IPS-18c (cell line): ENCODE results near the gene FNDC3B.

Source experiments
- H3K4me3 ChIP-seq: 2 replicates; pipeline ENCODE4 v1.7.0; 2013; ENCODE audit warnings: low read depth, mild to moderate bottlenecking, low read length, moderate library complexity; ENCODE audit not compliant: insufficient read depth
- H3K9me3 ChIP-seq: one replicate; pipeline ENCODE4 v1.6.1; 2013; ENCODE audit warnings: mild to moderate bottlenecking, low read length, moderate library complexity; ENCODE audit not compliant: control insufficient read depth, insufficient read depth

Gene FNDC3B

DNA sequence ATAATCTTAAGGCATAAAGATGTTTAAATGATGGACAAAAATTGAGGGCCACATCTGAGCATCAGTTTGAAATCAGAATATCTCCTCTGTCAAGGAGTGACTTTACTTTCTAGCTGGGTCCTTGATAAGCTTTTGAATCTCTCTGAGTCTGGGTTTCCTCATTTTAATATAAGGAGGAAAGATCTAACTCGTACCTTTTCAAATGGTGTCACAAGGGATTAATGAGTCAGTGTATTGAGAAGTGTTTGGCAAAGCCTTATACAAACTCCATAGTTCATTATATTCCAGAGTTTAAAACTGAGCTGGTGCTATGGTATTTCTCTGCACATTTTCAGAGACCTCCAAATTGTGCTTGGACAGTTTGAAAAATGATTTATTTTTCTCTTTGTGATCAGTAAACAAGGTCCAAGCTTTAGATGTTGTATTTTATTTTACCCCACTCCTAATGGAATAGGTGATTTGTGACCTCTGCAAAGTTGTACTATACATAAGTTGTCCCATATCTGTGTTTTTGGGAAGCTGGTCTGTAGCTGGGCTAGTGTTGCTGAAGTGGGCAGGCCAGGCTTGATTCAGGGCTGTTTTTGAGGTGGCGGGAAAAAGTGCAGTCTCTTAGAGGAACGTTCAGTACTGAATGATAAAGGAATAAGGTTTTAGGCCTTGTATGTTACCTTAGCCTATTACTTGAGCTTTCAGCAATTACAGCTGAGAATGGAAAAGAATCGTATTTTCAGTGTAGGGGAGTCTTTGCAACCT lies 5.6 kb downstream of the FNDC3B start:
- no peak overlapping the region for H3K4me3 ChIP-seq

DNA sequence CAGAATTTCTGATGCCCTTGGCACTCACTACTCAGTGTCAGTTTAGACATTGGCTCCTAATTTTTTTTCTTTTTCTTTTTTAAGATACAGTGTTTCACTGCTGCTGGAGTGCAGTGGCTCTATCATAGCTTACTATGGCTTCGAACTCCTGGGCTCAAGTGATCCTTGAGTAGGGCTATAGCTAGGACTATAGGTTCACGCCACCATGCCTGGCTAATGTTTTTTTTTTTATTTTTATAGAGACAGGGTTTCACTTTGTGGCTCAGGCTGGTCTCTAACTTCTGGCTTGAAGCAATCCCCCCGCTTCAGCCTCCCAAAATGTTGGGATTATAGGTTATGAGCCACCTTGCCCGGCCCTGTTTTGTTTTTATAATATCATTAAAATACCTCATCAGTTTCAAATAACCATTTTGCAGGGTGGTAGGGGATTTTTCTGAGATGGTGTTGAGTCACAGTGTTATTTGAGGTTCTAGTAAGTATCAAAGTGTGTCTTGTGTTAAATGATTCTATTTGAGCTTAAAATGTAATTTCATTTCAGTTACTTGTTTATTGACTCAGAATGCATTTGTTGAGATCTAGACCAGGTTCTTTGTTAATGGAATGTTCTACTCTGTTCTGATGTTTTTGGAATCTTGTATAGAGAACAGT lies 7.0 kb downstream of the FNDC3B start:
- no peak overlapping the region for H3K4me3 ChIP-seq
- no peaks in the 10 kb centered on the region for H3K9me3 ChIP-seq

More for the DNA sequence above, 5.6 kb downstream of the FNDC3B start:
- H3K9me3 ChIP-seq: no peaks in the 10 kb centered on the region

DNA sequence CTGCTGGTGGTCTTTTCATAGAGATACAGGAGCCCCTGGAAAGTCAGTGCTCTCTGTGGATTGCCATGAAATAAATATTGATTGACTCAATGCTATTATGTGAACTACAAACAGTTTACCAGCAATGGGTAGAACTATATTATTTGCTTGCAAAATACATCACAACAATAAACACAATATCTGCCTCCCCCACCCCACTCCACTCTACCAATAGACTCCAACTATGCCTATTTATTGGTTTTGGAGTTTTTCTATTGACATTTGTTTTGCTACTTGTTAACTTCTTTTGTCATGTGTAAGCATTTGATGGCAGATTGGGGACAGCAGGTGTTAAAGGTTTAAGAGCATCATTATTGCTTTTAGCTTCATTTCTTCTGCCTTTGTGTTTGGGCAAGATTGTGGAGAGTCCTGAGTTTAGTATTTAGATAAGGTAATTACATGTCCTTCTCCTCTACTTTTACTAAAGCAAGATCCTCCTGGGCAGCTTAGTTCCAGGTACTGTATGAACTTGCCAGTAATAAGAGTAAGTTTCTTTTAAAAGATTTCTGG lies 8.3 kb downstream of the FNDC3B start:
- H3K9me3 ChIP-seq: no peaks in the 10 kb centered on the region
- no peak overlapping the region for H3K4me3 ChIP-seq

DNA sequence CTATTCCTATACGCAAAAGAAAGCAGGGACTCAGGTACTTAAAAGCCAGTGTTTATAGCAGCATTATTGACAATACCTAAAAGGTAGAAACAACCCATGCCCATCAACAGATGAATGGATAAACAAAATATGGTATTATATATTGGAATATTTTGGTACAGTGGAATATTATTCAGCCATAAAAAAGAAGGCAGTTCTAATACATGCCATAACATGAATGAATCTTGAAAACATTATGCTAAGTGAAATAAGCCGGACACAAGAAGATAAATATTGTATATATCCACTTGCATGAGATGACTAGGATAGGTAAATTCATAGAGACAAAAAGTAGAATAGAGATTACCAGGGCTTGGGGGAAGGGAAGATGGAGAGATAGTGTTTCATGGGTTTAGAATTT lies 9.2 kb downstream of the FNDC3B start:
- no peaks in the 10 kb centered on the region for H3K9me3 ChIP-seq
- no peak overlapping the region for H3K4me3 ChIP-seq

DNA sequence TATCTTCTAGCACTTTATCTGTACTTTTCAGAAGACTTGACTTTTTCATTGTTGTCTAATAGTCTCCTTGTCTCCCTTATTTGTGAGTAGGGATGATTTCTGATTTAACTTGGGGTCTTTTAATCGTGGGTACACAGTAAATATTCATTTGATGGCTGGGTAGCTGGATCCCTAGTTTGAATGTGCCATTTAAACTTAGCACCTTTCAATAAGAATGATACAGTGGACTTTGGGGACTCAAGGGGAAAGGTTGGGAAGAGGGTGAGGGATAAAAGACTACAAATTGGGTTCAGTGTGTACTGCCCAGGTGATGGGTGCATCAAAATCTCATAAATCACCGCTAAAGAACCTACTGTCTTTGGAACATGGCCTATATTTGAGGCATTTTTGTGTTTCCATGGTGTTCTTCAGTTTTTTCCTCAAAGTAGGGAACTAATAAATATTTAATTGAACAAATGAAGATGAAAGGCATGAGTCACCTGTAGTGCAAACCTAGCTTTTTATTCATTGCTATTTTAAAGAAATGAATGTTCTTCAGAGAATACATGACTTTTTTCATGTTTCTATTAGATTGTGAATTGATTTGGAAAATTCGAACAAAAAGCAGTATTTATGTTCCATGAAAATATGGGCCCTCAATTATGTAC lies 12.1 kb downstream of the FNDC3B start:
- Histone ChIP-seq H3K4me3 (no peak overlapping the region), H3K9me3 (no peaks in the 10 kb centered on the region)

DNA sequence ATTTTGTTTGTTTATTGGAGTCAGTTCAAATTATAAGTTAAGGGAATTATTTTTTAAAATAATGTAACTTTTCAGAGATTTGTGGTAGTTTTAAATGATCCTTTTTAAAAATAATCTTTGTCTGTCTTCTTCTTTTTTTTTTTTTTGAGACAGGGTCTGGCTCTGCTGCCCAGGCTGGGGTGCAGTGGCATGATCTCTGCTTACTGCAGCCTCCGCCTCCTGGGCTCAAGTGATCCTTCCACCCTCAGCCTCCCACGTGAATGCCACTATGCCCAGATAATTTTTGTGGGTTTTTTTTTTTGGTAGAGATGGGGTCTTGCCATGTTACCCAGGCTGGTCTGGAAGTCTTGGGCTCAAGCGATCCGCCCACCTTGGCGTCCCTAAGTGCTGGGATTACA lies 12.6 kb downstream of the FNDC3B start:
- Histone ChIP-seq H3K9me3 (no peaks in the 10 kb centered on the region), H3K4me3 (no peak overlapping the region)

DNA sequence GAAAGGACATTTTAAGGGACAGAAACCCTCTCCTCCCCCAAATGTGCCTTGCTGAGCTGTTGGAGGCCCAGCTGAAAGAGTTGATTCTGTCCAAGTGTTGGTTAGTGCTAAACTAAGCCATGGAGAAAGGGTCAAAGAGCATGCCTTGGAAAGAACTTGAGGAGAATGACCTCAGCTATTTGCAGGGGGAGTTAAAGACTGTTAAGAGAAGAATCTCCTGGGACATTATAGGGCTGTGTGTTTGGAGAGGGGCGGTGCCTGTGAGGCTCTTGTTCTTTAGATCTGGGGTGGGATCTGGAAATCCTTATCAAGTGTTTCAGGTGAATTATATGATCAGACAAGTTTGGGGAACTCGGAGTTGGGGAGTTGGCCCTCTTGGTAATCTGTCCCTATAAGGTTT lies 13.0 kb downstream of the FNDC3B start:
- Histone ChIP-seq H3K4me3 (no peak overlapping the region), H3K9me3 (no peaks in the 10 kb centered on the region)

DNA sequence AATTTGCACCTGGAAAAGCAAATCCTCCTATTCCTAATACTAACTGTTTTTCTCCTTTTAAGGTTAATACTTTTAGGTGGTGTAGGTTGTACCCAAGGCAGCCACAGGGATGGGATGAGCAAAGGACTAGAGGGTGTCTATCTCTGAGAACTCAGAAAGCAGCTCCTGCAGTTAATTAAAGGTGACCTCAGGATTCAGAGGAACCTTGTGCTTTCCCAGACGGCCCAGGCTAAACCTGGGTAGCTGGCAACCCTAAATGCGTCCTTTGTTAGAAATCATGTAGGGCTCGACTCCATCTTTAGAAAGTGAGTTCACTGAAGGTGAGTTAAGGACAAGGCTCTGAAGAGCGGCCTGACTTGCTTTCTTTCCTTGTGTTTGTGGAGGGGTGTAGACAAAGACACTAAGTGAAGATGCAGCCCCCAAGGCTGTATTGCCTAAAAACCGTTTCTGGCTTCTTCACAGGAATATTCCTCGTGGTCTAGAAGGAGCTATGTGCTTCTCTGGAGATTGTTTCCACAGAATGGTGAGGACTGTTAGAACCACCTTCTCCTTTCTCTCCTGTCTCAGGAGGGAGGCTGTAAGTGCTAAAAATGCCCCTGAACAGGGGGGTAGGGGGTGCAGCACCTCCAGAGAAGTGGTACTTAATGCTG lies 14.9 kb downstream of the FNDC3B start:
- no peak overlapping the region for H3K4me3 ChIP-seq

DNA sequence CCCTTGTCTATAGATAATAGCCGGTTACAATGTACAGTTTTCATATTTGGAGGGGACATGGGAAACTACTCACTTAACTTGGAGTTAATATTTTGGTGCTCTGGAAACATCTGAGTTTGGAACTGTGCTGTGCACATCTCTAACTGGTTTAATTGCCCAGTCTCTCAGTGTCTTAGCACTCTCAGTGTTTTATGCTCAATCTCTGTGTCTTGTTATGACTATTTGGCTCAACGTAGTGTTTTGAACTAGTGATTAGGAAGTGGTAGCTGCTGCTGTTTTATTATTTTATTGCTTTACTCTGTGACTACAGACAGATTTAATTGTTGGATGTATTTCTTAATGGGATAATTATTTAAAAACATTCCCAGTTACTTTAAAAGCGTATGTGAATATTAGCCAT lies 17.0 kb downstream of the FNDC3B start:
- Histone ChIP-seq H3K4me3 (no peak overlapping the region), H3K9me3 (no peaks in the 10 kb centered on the region)

More for the DNA sequence above, 14.9 kb downstream of the FNDC3B start:
- no peaks in the 10 kb centered on the region for H3K9me3 ChIP-seq

DNA sequence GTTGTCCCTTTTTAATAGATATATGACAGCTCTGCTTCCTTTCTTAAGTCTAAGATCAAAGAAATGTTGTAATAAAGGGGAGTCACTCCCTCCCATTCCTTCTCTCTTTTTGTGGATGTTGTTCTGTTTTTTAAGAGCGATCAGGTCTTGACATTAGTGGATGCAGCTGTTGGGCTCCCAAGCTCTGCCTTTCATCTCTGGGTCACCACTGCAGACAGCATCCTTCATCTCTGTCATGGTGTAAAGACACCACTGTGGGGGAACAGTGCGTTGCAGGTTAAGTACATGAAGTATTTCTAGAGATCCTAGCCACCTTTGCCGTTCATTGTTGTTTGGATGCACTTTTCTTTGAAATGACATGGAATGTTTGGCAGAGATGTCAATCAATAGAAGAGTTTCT lies 17.7 kb downstream of the FNDC3B start:
- Histone ChIP-seq H3K9me3 (no peaks in the 10 kb centered on the region), H3K4me3 (no peak overlapping the region)

DNA sequence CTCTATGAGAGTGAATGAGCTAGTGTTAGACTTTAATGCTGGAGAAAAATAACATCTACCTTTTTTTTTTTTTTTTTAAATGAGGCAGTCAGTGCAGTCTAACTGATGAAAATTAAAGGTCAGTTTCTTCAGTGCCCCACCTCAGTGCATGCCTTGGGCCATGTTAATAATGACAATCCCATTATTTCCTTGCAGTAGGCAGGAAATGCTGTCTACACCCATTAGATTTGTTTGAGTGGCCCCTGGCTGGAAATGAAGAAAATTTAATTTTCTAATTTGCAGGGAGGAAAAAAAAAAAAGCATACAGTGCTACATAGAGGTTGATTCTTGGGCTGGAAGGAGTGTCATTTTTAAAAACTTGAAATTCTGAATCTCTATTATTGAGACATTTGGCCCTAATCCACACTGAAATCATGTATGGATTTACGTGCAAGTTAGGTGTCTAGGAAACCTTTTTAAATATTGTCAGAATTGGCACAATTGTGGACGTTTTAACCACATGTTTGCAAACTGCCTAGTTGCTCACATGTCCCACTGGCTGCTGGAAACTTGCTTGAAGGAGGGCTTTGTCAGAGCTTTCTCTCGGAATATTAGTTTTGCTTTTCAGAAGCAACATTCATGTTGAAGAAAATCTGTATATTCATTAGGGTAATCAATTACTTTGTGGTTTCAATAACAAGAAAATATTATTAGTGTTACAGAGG lies 18.4 kb downstream of the FNDC3B start:
- no peaks in the 10 kb centered on the region for H3K9me3 ChIP-seq
- H3K4me3 ChIP-seq: no peak overlapping the region

DNA sequence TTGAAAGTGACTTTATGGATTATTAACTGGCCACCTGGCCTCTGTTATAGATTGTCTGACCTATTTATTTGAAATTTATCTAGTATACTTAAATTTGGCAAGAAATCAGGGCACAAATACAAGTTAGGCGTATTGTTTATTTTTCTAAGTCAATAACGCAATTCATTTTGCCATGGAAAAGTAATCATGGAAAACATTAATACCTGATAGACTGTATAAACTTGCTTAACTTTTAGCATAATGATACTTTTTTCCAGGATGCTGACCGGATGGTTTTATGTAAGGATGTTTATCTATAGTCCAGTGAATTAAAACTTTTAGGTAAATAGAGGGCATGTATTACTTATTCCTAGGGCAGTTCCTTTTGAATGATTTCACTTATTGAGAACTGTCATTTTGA lies 20.2 kb downstream of the FNDC3B start:
- Histone ChIP-seq H3K4me3 (no peak overlapping the region), H3K9me3 (no peaks in the 10 kb centered on the region)

DNA sequence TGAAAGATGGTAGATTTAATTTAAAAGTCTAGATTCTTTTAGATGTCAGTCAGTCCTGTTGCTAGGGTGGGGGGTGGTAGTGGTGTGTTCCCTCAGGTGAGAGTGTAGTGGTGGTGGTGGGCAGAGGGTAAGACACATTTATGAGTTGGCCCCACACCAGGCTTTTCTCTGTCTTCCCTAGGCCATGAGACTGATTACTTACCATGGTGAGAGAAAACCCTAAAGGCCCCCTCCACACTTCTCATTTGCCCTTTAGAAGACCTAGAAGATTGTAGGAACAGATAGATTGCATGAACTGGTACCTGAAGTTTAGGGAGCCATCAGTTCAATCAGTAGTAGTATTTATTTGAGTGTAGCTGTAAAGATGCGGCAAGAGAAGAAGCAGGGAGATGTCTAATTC lies 20.9 kb downstream of the FNDC3B start:
- Histone ChIP-seq H3K4me3 (no peak overlapping the region), H3K9me3 (no peaks in the 10 kb centered on the region)

DNA sequence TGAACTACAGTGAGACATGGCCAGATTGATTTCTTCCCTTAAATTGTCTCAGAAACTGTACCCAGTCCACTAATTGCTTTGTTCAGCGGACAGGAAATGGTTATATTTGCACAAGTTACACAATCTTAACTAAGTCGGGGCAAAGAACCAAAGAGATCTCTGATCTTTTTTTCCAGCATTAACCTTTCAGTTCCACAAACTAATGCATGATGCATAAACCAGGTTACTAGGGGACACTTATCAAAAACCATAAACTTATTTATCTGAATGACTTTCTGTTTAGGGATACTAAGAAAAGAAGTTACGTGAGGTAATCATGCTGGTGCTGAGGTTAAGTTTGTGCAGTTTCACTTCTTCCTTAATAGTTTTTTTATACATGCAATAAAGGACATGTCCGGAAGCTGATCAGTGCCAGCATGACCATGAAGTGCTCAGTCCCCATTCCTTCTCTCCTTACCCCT lies 22.4 kb downstream of the FNDC3B start:
- H3K4me3 ChIP-seq: no peak overlapping the region
- no peaks in the 10 kb centered on the region for H3K9me3 ChIP-seq

DNA sequence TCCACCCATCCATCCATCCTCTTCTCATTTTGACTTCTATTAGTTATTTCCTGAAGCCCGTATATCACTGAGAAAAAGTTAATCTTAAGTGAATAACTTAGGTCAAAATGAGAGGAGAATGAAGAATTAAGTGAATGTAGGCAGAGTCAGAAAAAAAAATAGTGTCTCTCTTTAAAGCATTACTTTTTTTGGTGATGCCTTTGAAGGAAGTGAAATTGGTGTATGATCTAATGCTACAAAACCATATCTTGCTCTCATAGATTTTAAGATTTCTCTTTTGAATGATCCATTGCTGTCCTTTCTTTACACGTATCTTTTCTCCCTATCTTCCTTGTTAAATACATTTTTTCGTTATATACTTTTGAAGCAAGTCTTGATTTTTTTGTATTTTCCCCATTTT lies 23.4 kb downstream of the FNDC3B start:
- Histone ChIP-seq H3K9me3 (no peaks in the 10 kb centered on the region), H3K4me3 (no peak overlapping the region)

DNA sequence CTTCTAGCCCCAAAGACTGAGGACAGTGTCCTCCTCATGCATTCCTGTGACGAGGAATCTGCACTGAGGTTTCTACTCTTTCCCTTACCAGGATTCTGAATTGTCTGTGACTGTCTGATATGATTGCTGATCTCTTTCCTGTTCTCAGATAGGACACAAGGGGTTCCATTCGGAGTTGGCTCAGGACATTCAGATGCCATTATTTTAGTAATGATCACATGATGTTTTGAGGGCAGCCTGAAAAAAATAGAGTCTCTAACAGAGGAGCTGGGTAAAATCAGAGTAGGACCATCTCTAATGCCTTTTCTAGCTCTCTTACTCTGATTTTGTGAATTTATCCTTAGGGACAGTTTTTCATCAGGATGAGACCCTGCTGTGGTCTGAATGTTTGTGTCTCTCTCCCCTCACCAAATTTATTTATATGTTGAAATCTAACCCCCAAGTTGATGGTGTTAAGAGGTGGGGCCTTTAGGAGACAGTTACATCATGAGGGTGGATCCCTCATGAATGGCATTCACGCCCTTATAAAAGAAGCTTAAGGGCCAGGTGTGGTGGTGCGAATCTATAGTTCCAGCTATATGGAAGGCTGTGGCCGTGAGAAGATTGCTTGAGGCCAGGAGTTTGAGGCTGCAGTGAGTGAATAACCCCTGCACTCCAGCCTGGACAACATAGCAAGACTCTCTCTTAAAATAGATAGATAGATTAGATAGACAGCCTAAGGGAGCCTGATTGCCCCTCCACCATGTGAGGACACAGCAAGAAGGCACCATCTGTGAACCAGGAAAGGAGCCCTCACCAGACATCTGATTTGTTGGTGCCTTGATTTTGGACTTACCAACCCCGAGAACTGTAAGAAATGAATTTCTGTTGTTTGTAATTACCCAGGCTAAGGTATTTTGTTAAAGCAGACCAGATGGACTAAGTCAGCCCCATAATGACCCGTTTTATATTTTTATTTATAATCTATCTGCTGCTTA lies 24.4 kb downstream of the FNDC3B start:
- Histone ChIP-seq H3K4me3 (no peak overlapping the region), H3K9me3 (no peaks in the 10 kb centered on the region)
